Lower leg skin (tissue), 4 donors: ENCODE data around the gene SHPK. TPM values are rescaled to one million over a fixed set of nuclear protein-coding genes. Genes with fewer than 3 reads are reported as not detected.

Experiments used
- DNase-seq, 2 donors: peaks; one replicate each; pipeline ENCODE4 v3.0.0-alpha.2; 2019; ENCODE audit warnings: low spot score in 2 of 2
- H3K4me3 ChIP-seq: fragments of 200-600 bp; sonication (generic); 2 replicates; pipeline ENCODE4 v1.5.1; 2017; ENCODE audit warnings: mild to moderate bottlenecking, low read depth; ENCODE audit not compliant: poor library complexity, severe bottlenecking
- CTCF ChIP-seq, 3 donors: fragments of 450-650 bp; IDR thresholded peaks; one replicate each; pipeline ENCODE4 v1.5.1; 2016; ENCODE audit warnings: antibody characterized with exemption in 3 of 3, mild to moderate bottlenecking in 3 of 3, moderate library complexity in 2 of 3
- POLR2A ChIP-seq, 2 donors: fragments of 450-650 bp; IDR thresholded peaks; one replicate each; pipeline ENCODE4 v1.6.1; 2016 to 2017; ENCODE audit warnings: antibody characterized with exemption in 2 of 2, mild to moderate bottlenecking in 1 of 2, moderate library complexity in 1 of 2
- WGBS, 2 donors: methylation state at CpG; one replicate each; pipeline ENCODE4 v1.1.5; 2018; 5-methylcytosine and 5-hydroxymethylcytosine counted together
- intact Hi-C: fragments of 100-400 bp; cut with DNase I; formaldehyde crosslinking; loops from one replicate; pipeline ENCODE4 v1.15.0; 2023; ENCODE audit warnings: low total_unique reads
- total RNA-seq, 4 donors: library from RNA; depleted of rRNA; stranded (reverse); fragments of >200 nt; gene quantifications; one replicate each; pipeline ENCODE4 v1.1.0, GENCODE V29; 2016

The SHPK gene
- 10 to 100 TPM; 18.2 to 30.3 (median 23.1) TPM for total RNA-seq

GRCh38 chr17:3636154-3636907, at the start of gene SHPK, which contains the start of gene CTNS:
Gene SHPK (minus strand): TSS chr17:3636250. CDS start chr17:3636219, 31 bp downstream.
Gene CTNS (plus strand): TSS chr17:3636760. CDS start chr17:3640207, 3,447 bp downstream.
- WGBS, 2 donors, result 0% methylated on average over 2 to 55 of the region's 68 CpGs
- TF ChIP-seq CTCF (IDR thresholded peaks at IDR 0.05) (no peak), POLR2A (IDR thresholded peaks at IDR 0.05) (no peak)
- intact Hi-C loops, result no loop called here

GRCh38 chr17:3685174-3685573, 49.1 kb upstream of the SHPK start:
- no peak for TF ChIP-seq CTCF (IDR thresholded peaks at IDR 0.05)
- TF ChIP-seq POLR2A (IDR thresholded peaks at IDR 0.05), result no peak
- no peak overlapping the region for H3K4me3 ChIP-seq
- no peak for DNase-seq
- WGBS, 2 donors, result 17 to 21% methylated on average over 13 of the region's 13 CpGs
- intact Hi-C loops, result no loop called here

More at GRCh38 chr17:3636154-3636907, at the start of gene SHPK, which contains the start of gene CTNS:
- DNase-seq, result peak; percentile 96 to 99
- H3K4me3 ChIP-seq, result peak within 1 kb of the TSS; percentile 80

- no peak for DNase-seq
- TF ChIP-seq POLR2A (IDR thresholded peaks at IDR 0.05), result no peak
- TF ChIP-seq CTCF (IDR thresholded peaks at IDR 0.05), result peak in 1 of 3 donors; percentile 27
- no peak overlapping the region for H3K4me3 ChIP-seq
- WGBS, 2 donors, result 34 to 43% methylated on average over 10 of the region's 10 CpGs
- intact Hi-C loops, result no loop called here
These were observed 47.0 kb upstream of the SHPK start for GRCh38 chr17:3683054-3683511.

- no peak for TF ChIP-seq CTCF (IDR thresholded peaks at IDR 0.05)
- no peak for TF ChIP-seq POLR2A (IDR thresholded peaks at IDR 0.05)
- DNase-seq, result no peak
- intact Hi-C loops, result no loop called here
- 87 to 88% methylated on average over 12 of the region's 12 CpGs for WGBS, 2 donors
- H3K4me3 ChIP-seq, result no peak overlapping the region
These were observed 46.0 kb upstream of the SHPK start for GRCh38 chr17:3682033-3682432.

- intact Hi-C loops, result no loop called here
These were observed 45.5 kb upstream of the SHPK start for GRCh38 chr17:3681565-3681964.

More at GRCh38 chr17:3681565-3681964, 45.5 kb upstream of the SHPK start:
- DNase-seq, result no peak
- H3K4me3 ChIP-seq, result no peak overlapping the region
- TF ChIP-seq CTCF (IDR thresholded peaks at IDR 0.05) (no peak), POLR2A (IDR thresholded peaks at IDR 0.05) (no peak)
- WGBS, 2 donors, result 74 to 79% methylated on average over 20 of the region's 20 CpGs
